ENCODE measurements around the gene SAMD14. TPM values are rescaled to one million over a fixed set of nuclear protein-coding genes. Genes with fewer than 3 reads are reported as not detected.

Gene SAMD14
- total and polyA plus RNA-seq, 2 donors (not counting 1 experiment from before 2014, with no cell fraction given): 2.1 to 3.8 TPM

DNA sequence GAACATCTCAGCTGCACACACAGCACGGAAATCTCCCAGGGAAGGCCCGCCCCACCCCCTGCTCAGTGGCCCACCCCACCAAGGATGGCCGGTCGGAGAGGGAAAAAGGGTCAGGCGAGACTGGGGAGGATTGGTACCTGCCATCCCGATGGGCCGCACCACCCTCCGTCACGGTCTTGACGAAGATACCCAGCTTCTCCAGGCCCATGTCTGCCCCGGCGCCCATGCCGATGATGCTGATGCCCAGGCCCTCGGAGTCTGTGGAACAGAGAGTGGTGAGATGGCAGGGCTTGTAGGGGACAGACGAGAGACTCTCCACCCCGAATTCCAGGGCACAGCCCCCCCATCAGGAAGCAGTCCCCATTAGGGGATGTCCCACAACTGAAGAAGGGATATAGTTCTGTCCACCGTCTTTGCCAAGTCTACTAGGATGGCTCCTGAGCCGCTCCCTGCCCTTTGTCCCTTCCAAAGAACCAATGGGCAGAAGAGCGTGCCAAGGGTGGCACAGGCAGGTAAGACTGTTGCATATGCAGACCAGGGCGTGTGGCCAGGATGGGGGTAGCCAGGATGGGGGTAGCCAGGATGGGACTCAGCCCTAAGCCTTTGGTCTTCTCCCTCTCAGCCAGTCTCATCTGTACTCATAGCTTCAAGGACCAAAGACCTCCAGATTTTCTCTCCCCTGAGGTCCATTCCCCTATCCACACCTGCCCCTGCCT is 13.7 kb upstream of the SAMD14 start:
- no peaks in the 10 kb centered on the region for H3K9me3 ChIP-seq (ENCODE audit: control insufficient read depth, insufficient read depth, low read depth, low read length)
- TF ChIP-seq, protein P1, sequence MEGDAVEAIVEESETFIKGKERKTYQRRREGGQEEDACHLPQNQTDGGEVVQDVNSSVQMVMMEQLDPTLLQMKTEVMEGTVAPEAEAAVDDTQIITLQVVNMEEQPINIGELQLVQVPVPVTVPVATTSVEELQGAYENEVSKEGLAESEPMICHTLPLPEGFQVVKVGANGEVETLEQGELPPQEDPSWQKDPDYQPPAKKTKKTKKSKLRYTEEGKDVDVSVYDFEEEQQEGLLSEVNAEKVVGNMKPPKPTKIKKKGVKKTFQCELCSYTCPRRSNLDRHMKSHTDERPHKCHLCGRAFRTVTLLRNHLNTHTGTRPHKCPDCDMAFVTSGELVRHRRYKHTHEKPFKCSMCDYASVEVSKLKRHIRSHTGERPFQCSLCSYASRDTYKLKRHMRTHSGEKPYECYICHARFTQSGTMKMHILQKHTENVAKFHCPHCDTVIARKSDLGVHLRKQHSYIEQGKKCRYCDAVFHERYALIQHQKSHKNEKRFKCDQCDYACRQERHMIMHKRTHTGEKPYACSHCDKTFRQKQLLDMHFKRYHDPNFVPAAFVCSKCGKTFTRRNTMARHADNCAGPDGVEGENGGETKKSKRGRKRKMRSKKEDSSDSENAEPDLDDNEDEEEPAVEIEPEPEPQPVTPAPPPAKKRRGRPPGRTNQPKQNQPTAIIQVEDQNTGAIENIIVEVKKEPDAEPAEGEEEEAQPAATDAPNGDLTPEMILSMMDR (conservative IDR thresholded peaks at IDR 0.05 in 1 of 2, IDR thresholded peaks at IDR 0.05 in 1 of 2; ENCODE audit: low read depth in 1 of 2, low read length in 2 of 2): no peak
- TF ChIP-seq EZH2 (IDR thresholded peaks at IDR 0.05; ENCODE audit: low read length, missing control alignments): no peak
- no peak for DNase-seq (ENCODE audit: low read depth in 2 of 2)
- no peak overlapping the region for H2AFZ ChIP-seq (ENCODE audit: low read length)
- H3K79me2 ChIP-seq (ENCODE audit: control insufficient read depth, insufficient read depth, low read length): peaks cover 64% of the 10 kb centered on the region
- H3K36me3 ChIP-seq (ENCODE audit: control insufficient read depth, insufficient read depth, low read length): peaks cover 45% of the 10 kb centered on the region
- H4K20me1 ChIP-seq (ENCODE audit: control insufficient read depth, extremely low read depth, insufficient read depth, low read length): no peaks in the 10 kb centered on the region
- peaks cover 22% of the 10 kb centered on the region for H3K4me1 ChIP-seq (ENCODE audit: control insufficient read depth, extremely low read depth, insufficient read depth, low read length)
- H3K9ac ChIP-seq (ENCODE audit: insufficient read depth, low read length): no peak overlapping the region
- no peaks in the 10 kb centered on the region for H3K27me3 ChIP-seq (ENCODE audit: control insufficient read depth, insufficient read depth, low read length)
- H3K27ac ChIP-seq (ENCODE audit: insufficient read depth, low read length): no peak overlapping the region
- no peak overlapping the region for H3K4me3 ChIP-seq (replicated peaks in 1 of 4; ENCODE audit: control extremely low read depth in 1 of 4, insufficient read depth in 1 of 4, low read depth in 3 of 4, low read length in 4 of 4)
- no peak overlapping the region for H3K4me2 ChIP-seq (ENCODE audit: extremely low read depth, insufficient read depth, low read length)

DNA sequence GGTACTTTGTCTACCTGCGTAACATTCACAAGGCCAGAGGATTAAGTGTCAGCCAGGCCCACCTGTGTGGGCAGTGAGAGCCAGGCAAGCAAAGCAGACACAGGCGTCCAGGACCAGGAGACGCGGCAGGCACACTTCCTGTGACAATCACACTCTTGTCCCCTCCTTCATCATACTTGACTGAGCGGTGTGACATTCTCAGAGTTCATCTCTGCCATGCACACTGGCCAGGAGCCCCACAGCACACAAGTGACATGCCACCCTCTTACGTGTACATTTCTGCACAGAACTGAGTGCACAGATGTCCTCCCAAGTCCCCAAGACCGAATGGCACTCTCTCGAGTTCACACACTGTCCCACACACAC is 11.8 kb upstream of the SAMD14 start:
- no peak overlapping the region for H3K4me3 ChIP-seq (replicated peaks in 1 of 4; ENCODE audit: control extremely low read depth in 1 of 4, insufficient read depth in 1 of 4, low read depth in 3 of 4, low read length in 4 of 4)
- no peak overlapping the region for H3K4me2 ChIP-seq (ENCODE audit: extremely low read depth, insufficient read depth, low read length)
- no peaks in the 10 kb centered on the region for H4K20me1 ChIP-seq (ENCODE audit: control insufficient read depth, extremely low read depth, insufficient read depth, low read length)
- peaks cover 45% of the 10 kb centered on the region for H3K79me2 ChIP-seq (ENCODE audit: control insufficient read depth, insufficient read depth, low read length)
- no peaks in the 10 kb centered on the region for H3K9me3 ChIP-seq (ENCODE audit: control insufficient read depth, insufficient read depth, low read depth, low read length)
- no peak overlapping the region for H3K27ac ChIP-seq (ENCODE audit: insufficient read depth, low read length)
- TF ChIP-seq, protein P1 (conservative IDR thresholded peaks at IDR 0.05 in 1 of 2, IDR thresholded peaks at IDR 0.05 in 1 of 2; ENCODE audit: low read depth in 1 of 2, low read length in 2 of 2): no peak
- no peak overlapping the region for H2AFZ ChIP-seq (ENCODE audit: low read length)
- peaks cover 17% of the 10 kb centered on the region for H3K4me1 ChIP-seq (ENCODE audit: control insufficient read depth, extremely low read depth, insufficient read depth, low read length)
- no peaks in the 10 kb centered on the region for H3K27me3 ChIP-seq (ENCODE audit: control insufficient read depth, insufficient read depth, low read length)
- H3K36me3 ChIP-seq (ENCODE audit: control insufficient read depth, insufficient read depth, low read length): peaks cover 59% of the 10 kb centered on the region
- no peak for DNase-seq (ENCODE audit: low read depth in 2 of 2)
- no peak overlapping the region for H3K9ac ChIP-seq (ENCODE audit: insufficient read depth, low read length)

DNA sequence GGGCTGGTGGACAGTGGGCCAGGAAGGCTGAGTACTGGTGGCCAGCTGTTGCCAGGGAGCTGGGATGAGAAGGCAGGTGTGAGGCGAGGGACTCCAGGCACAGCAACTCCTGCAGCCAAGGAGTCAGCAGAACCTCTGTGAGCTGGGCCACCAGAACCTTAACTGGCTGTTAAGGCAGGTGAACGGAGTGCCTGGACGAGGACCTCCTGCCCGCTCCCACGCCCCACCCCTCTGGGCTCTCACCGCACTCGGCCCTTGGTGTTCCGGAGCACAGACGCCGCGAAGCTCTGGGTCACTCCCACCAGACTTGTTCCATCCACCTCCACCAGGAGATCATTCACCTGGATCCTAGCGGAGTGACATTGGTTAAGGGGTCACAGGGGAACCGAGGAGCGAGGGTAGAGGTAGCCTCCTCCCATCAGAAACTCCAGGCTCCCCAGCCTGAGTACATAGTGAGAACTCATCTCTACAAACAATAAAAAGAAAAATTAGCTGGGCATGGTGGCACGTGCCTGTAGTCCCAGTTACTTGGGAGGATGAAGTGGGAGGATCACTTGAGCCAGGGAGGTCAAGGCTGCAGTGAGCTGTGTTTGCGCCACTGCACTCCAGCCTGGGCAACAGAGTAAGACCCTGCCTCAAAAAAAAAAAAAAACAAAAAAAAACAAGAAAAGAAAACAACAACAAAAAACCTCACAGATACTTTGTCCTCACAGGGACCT is 11.2 kb upstream of the SAMD14 start:
- H3K27me3 ChIP-seq (ENCODE audit: control insufficient read depth, insufficient read depth, low read length): no peaks in the 10 kb centered on the region
- H2AFZ ChIP-seq (ENCODE audit: low read length): no peak overlapping the region
- no peak for TF ChIP-seq EZH2 (IDR thresholded peaks at IDR 0.05; ENCODE audit: low read length, missing control alignments)
- TF ChIP-seq, protein P1 (conservative IDR thresholded peaks at IDR 0.05 in 1 of 2, IDR thresholded peaks at IDR 0.05 in 1 of 2; ENCODE audit: low read depth in 1 of 2, low read length in 2 of 2): no peak
- H3K9ac ChIP-seq (ENCODE audit: insufficient read depth, low read length): no peak overlapping the region
- no peak for DNase-seq (ENCODE audit: low read depth in 2 of 2)
- H3K4me1 ChIP-seq (ENCODE audit: control insufficient read depth, extremely low read depth, insufficient read depth, low read length): peaks cover 12% of the 10 kb centered on the region
- no peak overlapping the region for H3K4me3 ChIP-seq (replicated peaks in 1 of 4; ENCODE audit: control extremely low read depth in 1 of 4, insufficient read depth in 1 of 4, low read depth in 3 of 4, low read length in 4 of 4)
- peaks cover 40% of the 10 kb centered on the region for H3K79me2 ChIP-seq (ENCODE audit: control insufficient read depth, insufficient read depth, low read length)
- H3K36me3 ChIP-seq (ENCODE audit: control insufficient read depth, insufficient read depth, low read length): peaks cover 56% of the 10 kb centered on the region
- H3K4me2 ChIP-seq (ENCODE audit: extremely low read depth, insufficient read depth, low read length): no peak overlapping the region
- no peaks in the 10 kb centered on the region for H4K20me1 ChIP-seq (ENCODE audit: control insufficient read depth, extremely low read depth, insufficient read depth, low read length)
- H3K9me3 ChIP-seq (ENCODE audit: control insufficient read depth, insufficient read depth, low read depth, low read length): no peaks in the 10 kb centered on the region
- H3K27ac ChIP-seq (ENCODE audit: insufficient read depth, low read length): no peak overlapping the region
